Measurements from ENCODE around the gene TAOK1. TPM values are rescaled to one million over a fixed set of nuclear protein-coding genes. Genes with fewer than 3 reads are reported as not detected.
A peak's percentile ranks its signal among the peaks of the same experiment; 100 is the strongest.

TAOK1 gene
- total and polyA plus RNA-seq, 2 experiments from 2014 or later, result 5.2 to 46.1 TPM

DNA sequence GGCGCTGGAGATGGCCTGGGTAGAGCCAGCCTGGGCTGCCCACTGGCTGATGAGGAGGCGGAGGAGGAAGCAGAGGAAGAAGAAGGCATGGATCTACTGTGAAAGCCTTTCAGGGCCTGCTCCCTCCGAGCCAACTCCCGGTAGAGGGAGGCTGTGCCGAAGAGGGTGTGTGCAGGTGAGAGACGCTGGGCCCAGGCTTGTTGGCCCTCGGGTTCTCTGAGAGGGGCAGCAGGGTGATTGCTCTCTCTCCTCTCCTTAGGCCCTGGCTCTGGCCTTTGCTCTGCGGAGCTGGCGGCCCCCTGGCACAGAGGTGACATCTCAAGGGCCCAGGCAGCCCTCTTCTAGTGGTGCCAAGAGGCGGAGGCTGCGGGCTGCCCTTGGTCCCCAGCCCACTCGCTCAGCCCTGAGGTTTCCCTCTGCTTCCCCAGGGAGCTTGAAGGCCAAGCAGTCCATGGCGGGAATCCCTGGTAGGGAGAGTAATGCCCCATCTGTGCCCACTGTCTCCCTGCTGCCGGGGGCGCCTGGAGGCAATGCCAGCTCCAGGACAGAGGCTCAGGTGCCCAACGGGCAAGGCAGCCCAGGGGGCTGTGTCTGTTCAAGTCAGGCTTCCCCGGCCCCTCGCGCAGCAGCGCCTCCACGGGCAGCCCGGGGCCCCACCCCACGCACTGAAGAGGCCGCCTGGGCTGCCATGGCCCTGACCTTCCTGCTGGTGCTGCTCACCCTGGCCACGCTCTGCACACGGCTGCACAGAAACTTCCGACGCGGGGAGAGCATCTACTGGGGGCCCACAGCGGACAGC is 181.9 kb downstream of the TAOK1 start:
- H3K4me2 ChIP-seq, result peak overlapping the region; percentile 76

GRCh38 chr17:29572691-29573557 is 182.8 kb downstream of the TAOK1 start:
- 28% methylated on average over 54 of the region's 62 CpGs for WGBS (ENCODE audit: low lambda C conversion rate, missing lambda C conversion rate)
- Histone ChIP-seq H3K9me2 (replicated peaks; ENCODE audit: insufficient read depth) (no peaks in the 10 kb centered on the region), H3K4me2 (peak overlapping the region; percentile 76), H2AFZ (no peak overlapping the region), H3K9me3 (ENCODE audit: low read depth) (no peaks in the 10 kb centered on the region), H3K27ac (no peak overlapping the region), H4K20me1 (ENCODE audit: insufficient read depth, poor library complexity, severe bottlenecking) (no peaks in the 10 kb centered on the region), H3K27me3 (no peaks in the 10 kb centered on the region), H3K4me3 (no peak overlapping the region), H3K79me2 (peaks cover 25% of the 10 kb centered on the region), H3K36me3 (replicated peaks; ENCODE audit: insufficient read depth, low read depth) (no peaks in the 10 kb centered on the region), H3K4me1 (ENCODE audit: insufficient read depth) (peaks cover 27% of the 10 kb centered on the region)
- DNase-seq (ENCODE audit: low spot score), result peak; percentile 81
- TF ChIP-seq CTCF (IDR thresholded peaks at IDR 0.05; ENCODE audit: poor library complexity) (peak; percentile 68), EZH2phosphoT487 (IDR thresholded peaks at IDR 0.05; ENCODE audit: low read depth, severe bottlenecking, unreplicated experiment) (no peak)

More for the DNA sequence above, 181.9 kb downstream of the TAOK1 start:
- Histone ChIP-seq H3K9me2 (replicated peaks; ENCODE audit: insufficient read depth) (no peaks in the 10 kb centered on the region), H3K9me3 (ENCODE audit: low read depth) (no peaks in the 10 kb centered on the region), H2AFZ (no peak overlapping the region), H3K27ac (no peak overlapping the region), H3K4me3 (no peak overlapping the region), H3K36me3 (replicated peaks; ENCODE audit: insufficient read depth, low read depth) (no peaks in the 10 kb centered on the region), H3K79me2 (peaks cover 25% of the 10 kb centered on the region), H3K4me1 (ENCODE audit: insufficient read depth) (peaks cover 27% of the 10 kb centered on the region), H4K20me1 (ENCODE audit: insufficient read depth, poor library complexity, severe bottlenecking) (no peaks in the 10 kb centered on the region), H3K27me3 (no peaks in the 10 kb centered on the region)
- DNase-seq (ENCODE audit: low spot score), result peak; percentile 32
- 73% methylated on average over 28 of the region's 30 CpGs for WGBS (ENCODE audit: low lambda C conversion rate, missing lambda C conversion rate)
- no peak for TF ChIP-seq EZH2 (IDR thresholded peaks at IDR 0.05; ENCODE audit: borderline replicate concordance)
- no peak for TF ChIP-seq CTCF (IDR thresholded peaks at IDR 0.05; ENCODE audit: poor library complexity)
- TF ChIP-seq EZH2phosphoT487 (IDR thresholded peaks at IDR 0.05; ENCODE audit: low read depth, severe bottlenecking, unreplicated experiment), result no peak

- peaks cover 25% of the 10 kb centered on the region for H3K79me2 ChIP-seq
- no peak overlapping the region for H2AFZ ChIP-seq
- peaks cover 27% of the 10 kb centered on the region for H3K4me1 ChIP-seq (ENCODE audit: insufficient read depth)
- no peak for DNase-seq (ENCODE audit: low spot score)
- no peaks in the 10 kb centered on the region for H3K9me2 ChIP-seq (replicated peaks; ENCODE audit: insufficient read depth)
- H4K20me1 ChIP-seq (ENCODE audit: insufficient read depth, poor library complexity, severe bottlenecking), result no peaks in the 10 kb centered on the region
- peak overlapping the region; percentile 91 for H3K27ac ChIP-seq
- TF ChIP-seq EZH2phosphoT487 (IDR thresholded peaks at IDR 0.05; ENCODE audit: low read depth, severe bottlenecking, unreplicated experiment), result no peak
- no peak for TF ChIP-seq EZH2 (IDR thresholded peaks at IDR 0.05; ENCODE audit: borderline replicate concordance)
- TF ChIP-seq CTCF (IDR thresholded peaks at IDR 0.05; ENCODE audit: poor library complexity), result no peak
- no peaks in the 10 kb centered on the region for H3K9me3 ChIP-seq (ENCODE audit: low read depth)
- 92% methylated on average over 6 of the region's 6 CpGs for WGBS (ENCODE audit: low lambda C conversion rate, missing lambda C conversion rate)
- H3K27me3 ChIP-seq, result no peaks in the 10 kb centered on the region
- H3K36me3 ChIP-seq (replicated peaks; ENCODE audit: insufficient read depth, low read depth), result no peaks in the 10 kb centered on the region
- H3K4me3 ChIP-seq, result no peak overlapping the region
- no peak overlapping the region for H3K4me2 ChIP-seq
Observed at GRCh38 chr17:29573558-29573869, 183.4 kb downstream of the TAOK1 start.

All from hepatocyte (in vitro differentiated cells).